ENCODE data around the gene HSD3B7.

The HSD3B7 gene

GRCh38 chr16:30972872-30973271, 12.1 kb upstream of the HSD3B7 start:
- Histone ChIP-seq H3K27ac (ENCODE audit: low read length) (no peak overlapping the region), H4K20me1 (ENCODE audit: insufficient read depth, low read length) (no peaks in the 10 kb centered on the region), H2AFZ (ENCODE audit: low read length) (no peak overlapping the region), H3K9me3 (replicated peaks; ENCODE audit: insufficient read depth, low read length) (no peaks in the 10 kb centered on the region), H3K4me1 (ENCODE audit: low read length) (no peaks in the 10 kb centered on the region), H3K9ac (ENCODE audit: low read length) (no peak overlapping the region), H3K36me3 (replicated peaks; ENCODE audit: insufficient read depth, low read length) (no peaks in the 10 kb centered on the region), H3K4me3 (ENCODE audit: low read length) (no peak overlapping the region), H3K4me2 (ENCODE audit: low read depth, low read length) (no peak overlapping the region), H3F3A (ENCODE audit: insufficient read depth, low read length) (no peaks in the 10 kb centered on the region), H3K9me2 (replicated peaks; ENCODE audit: insufficient read depth, low read length) (no peaks in the 10 kb centered on the region), H3K79me2 (ENCODE audit: low read length) (no peaks in the 10 kb centered on the region), H3K27me3 (replicated peaks; ENCODE audit: insufficient read depth, low read length) (no peaks in the 10 kb centered on the region)
- no peak for DNase-seq
- TF ChIP-seq EZH2phosphoT487 (IDR thresholded peaks at IDR 0.05; ENCODE audit: low read length) (no peak), EZH2 (optimal IDR thresholded peaks at IDR 0.05; ENCODE audit: low read depth, low read length) (no peak), CTCF (IDR thresholded peaks at IDR 0.05; ENCODE audit: low read length) (no peak)

GRCh38 chr16:30974348-30974747, 10.7 kb upstream of the HSD3B7 start:
- Histone ChIP-seq H3K79me2 (ENCODE audit: low read length) (no peaks in the 10 kb centered on the region), H4K20me1 (ENCODE audit: insufficient read depth, low read length) (no peaks in the 10 kb centered on the region), H3K4me2 (ENCODE audit: low read depth, low read length) (no peak overlapping the region), H2AFZ (ENCODE audit: low read length) (no peak overlapping the region), H3K27me3 (replicated peaks; ENCODE audit: insufficient read depth, low read length) (no peaks in the 10 kb centered on the region), H3K4me1 (ENCODE audit: low read length) (no peaks in the 10 kb centered on the region), H3K9ac (ENCODE audit: low read length) (no peak overlapping the region), H3K9me3 (replicated peaks; ENCODE audit: insufficient read depth, low read length) (no peaks in the 10 kb centered on the region), H3K4me3 (ENCODE audit: low read length) (no peak overlapping the region), H3K36me3 (replicated peaks; ENCODE audit: insufficient read depth, low read length) (no peaks in the 10 kb centered on the region), H3F3A (ENCODE audit: insufficient read depth, low read length) (no peaks in the 10 kb centered on the region), H3K27ac (ENCODE audit: low read length) (no peak overlapping the region), H3K9me2 (replicated peaks; ENCODE audit: insufficient read depth, low read length) (no peaks in the 10 kb centered on the region)
- no peak for DNase-seq
- no peak for TF ChIP-seq EZH2 (optimal IDR thresholded peaks at IDR 0.05; ENCODE audit: low read depth, low read length)
- TF ChIP-seq CTCF (IDR thresholded peaks at IDR 0.05; ENCODE audit: low read length), result no peak
- TF ChIP-seq EZH2phosphoT487 (IDR thresholded peaks at IDR 0.05; ENCODE audit: low read length), result no peak

- TF ChIP-seq EZH2 (optimal IDR thresholded peaks at IDR 0.05; ENCODE audit: low read depth, low read length), result no peak
- TF ChIP-seq EZH2phosphoT487 (IDR thresholded peaks at IDR 0.05; ENCODE audit: low read length), result no peak
- TF ChIP-seq CTCF (IDR thresholded peaks at IDR 0.05; ENCODE audit: low read length), result no peak
- no peaks in the 10 kb centered on the region for H4K20me1 ChIP-seq (ENCODE audit: insufficient read depth, low read length)
- H3K27ac ChIP-seq (ENCODE audit: low read length), result no peak overlapping the region
- H3K4me2 ChIP-seq (ENCODE audit: low read depth, low read length), result no peak overlapping the region
- no peaks in the 10 kb centered on the region for H3K27me3 ChIP-seq (replicated peaks; ENCODE audit: insufficient read depth, low read length)
- H3F3A ChIP-seq (ENCODE audit: insufficient read depth, low read length), result no peaks in the 10 kb centered on the region
- no peak overlapping the region for H2AFZ ChIP-seq (ENCODE audit: low read length)
- no peaks in the 10 kb centered on the region for H3K9me3 ChIP-seq (replicated peaks; ENCODE audit: insufficient read depth, low read length)
- no peaks in the 10 kb centered on the region for H3K4me1 ChIP-seq (ENCODE audit: low read length)
- no peak for DNase-seq
- no peak overlapping the region for H3K4me3 ChIP-seq (ENCODE audit: low read length)
- no peak overlapping the region for H3K9ac ChIP-seq (ENCODE audit: low read length)
- H3K36me3 ChIP-seq (replicated peaks; ENCODE audit: insufficient read depth, low read length), result no peaks in the 10 kb centered on the region
- H3K9me2 ChIP-seq (replicated peaks; ENCODE audit: insufficient read depth, low read length), result no peaks in the 10 kb centered on the region
- no peaks in the 10 kb centered on the region for H3K79me2 ChIP-seq (ENCODE audit: low read length)
Observed at GRCh38 chr16:30976486-30976885, 8.5 kb upstream of the HSD3B7 start.

Measured in MM.1S (cell line).